Retinal pigment epithelial cell (primary cell): ENCODE results near the gene BNIP1.

ENCODE experiments used
- DNase-seq: peaks from one replicate; pipeline ENCODE4 v3.0.0-alpha.2; 2010; ENCODE audit warnings: low read depth
- H3K4me3 ChIP-seq: 2 replicates; pipeline ENCODE4 v1.5.1; 2011; ENCODE audit warnings: mild to moderate bottlenecking, low read length, control low read depth, moderate library complexity
- TF ChIP-seq, protein P1 (sequence below): conservative IDR thresholded peaks from 2 replicates; pipeline ENCODE4 v1.5.1; 2011; ENCODE audit warnings: low read depth, low read length, control low read depth, inconsistent platforms

The BNIP1 gene

GRCh38 chr5:173191015-173191414 lies 46.7 kb downstream of the BNIP1 start:
- no peak for DNase-seq
- TF ChIP-seq, protein P1, sequence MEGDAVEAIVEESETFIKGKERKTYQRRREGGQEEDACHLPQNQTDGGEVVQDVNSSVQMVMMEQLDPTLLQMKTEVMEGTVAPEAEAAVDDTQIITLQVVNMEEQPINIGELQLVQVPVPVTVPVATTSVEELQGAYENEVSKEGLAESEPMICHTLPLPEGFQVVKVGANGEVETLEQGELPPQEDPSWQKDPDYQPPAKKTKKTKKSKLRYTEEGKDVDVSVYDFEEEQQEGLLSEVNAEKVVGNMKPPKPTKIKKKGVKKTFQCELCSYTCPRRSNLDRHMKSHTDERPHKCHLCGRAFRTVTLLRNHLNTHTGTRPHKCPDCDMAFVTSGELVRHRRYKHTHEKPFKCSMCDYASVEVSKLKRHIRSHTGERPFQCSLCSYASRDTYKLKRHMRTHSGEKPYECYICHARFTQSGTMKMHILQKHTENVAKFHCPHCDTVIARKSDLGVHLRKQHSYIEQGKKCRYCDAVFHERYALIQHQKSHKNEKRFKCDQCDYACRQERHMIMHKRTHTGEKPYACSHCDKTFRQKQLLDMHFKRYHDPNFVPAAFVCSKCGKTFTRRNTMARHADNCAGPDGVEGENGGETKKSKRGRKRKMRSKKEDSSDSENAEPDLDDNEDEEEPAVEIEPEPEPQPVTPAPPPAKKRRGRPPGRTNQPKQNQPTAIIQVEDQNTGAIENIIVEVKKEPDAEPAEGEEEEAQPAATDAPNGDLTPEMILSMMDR, result no peak
- no peak overlapping the region for H3K4me3 ChIP-seq

GRCh38 chr5:173191561-173191960 lies 47.2 kb downstream of the BNIP1 start:
- no peak for DNase-seq
- TF ChIP-seq, protein P1, result no peak
- no peak overlapping the region for H3K4me3 ChIP-seq

DNA sequence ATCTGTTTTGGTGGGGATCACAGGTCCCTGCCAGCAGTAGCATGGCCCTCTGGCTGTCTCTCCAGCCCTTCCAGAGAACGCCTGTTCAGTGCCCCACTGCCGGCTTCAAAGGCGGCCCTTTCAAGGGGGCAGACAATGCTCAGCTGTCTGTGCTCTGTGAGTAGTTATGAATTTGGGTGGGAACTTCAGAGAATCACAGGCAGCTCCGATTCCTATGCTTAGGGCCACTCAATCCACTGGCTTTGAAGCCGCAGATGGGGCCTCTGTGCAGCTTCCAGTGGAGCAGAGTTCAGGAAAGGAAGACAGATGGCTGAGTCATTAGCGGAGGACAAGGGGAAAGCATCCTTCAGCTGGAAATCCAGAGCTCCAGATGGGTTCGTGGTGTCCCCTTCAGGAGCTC lies 48.2 kb downstream of the BNIP1 start:
- TF ChIP-seq, protein P1, result no peak

GRCh38 chr5:173196133-173196952 lies 52.0 kb downstream of the BNIP1 start:
- TF ChIP-seq, protein P1, result no peak
- DNase-seq, result no peak
- no peak overlapping the region for H3K4me3 ChIP-seq

More for the DNA sequence above, 48.2 kb downstream of the BNIP1 start:
- DNase-seq, result no peak
- no peak overlapping the region for H3K4me3 ChIP-seq

- TF ChIP-seq, protein P1, result no peak
- no peak for DNase-seq
- H3K4me3 ChIP-seq, result no peak overlapping the region
Measured at GRCh38 chr5:173197375-173197891, 53.1 kb downstream of the BNIP1 start.

GRCh38 chr5:173198049-173198448 lies 53.7 kb downstream of the BNIP1 start:
- no peak overlapping the region for H3K4me3 ChIP-seq
- TF ChIP-seq, protein P1, result no peak
- no peak for DNase-seq

- TF ChIP-seq, protein P1, result no peak
- no peak overlapping the region for H3K4me3 ChIP-seq
- DNase-seq, result no peak
Measured at GRCh38 chr5:173200356-173200755, 56.0 kb downstream of the BNIP1 start.
